Stimulated activated naive B cell treated with anti-CD40 and anti-IgM and Interleukin-4, amounts not matched to agents 10 μg/mL and 1 μg/mL and 100 μg/mL, for 72 hours (primary cell): ENCODE results near the gene ACADSB.

Experiments used
- ATAC-seq, 2 donors: fragments of 150-1000 bp; cut with Tn5 transposase; replicated peaks; 2 replicates each; pipeline ENCODE4 v1.10.0; 2021; ENCODE audit warnings: moderate library complexity in 1 of 2
- DNase-seq: peaks from one replicate; pipeline ENCODE4 v3.0.0; 2021
- H3K27ac Mint-ChIP-seq: one replicate; pipeline ENCODE4 v1.8.0; 2022; ENCODE audit warnings: mild to moderate bottlenecking, mixed read lengths
- H3K27me3 Mint-ChIP-seq, 2 donors: one replicate each; pipeline ENCODE4 v1.8.0; 2022; ENCODE audit warnings: mixed read lengths in 2 of 2
- H3K36me3 Mint-ChIP-seq, 2 donors: one replicate each; pipeline ENCODE4 v1.8.0; 2022; ENCODE audit warnings: mixed read lengths in 2 of 2, mild to moderate bottlenecking in 1 of 2
- H3K4me1 Mint-ChIP-seq, 2 donors: one replicate each; pipeline ENCODE4 v1.8.0; 2022; ENCODE audit warnings: mixed read lengths in 2 of 2, mild to moderate bottlenecking in 1 of 2
- H3K4me3 Mint-ChIP-seq, 2 donors: one replicate each; pipeline ENCODE4 v1.8.0; 2022; ENCODE audit warnings: mild to moderate bottlenecking in 2 of 2, mixed read lengths in 2 of 2, moderate library complexity in 1 of 2
- H3K9me3 Mint-ChIP-seq, 2 donors: one replicate each; pipeline ENCODE4 v1.8.0; 2022; ENCODE audit warnings: mixed read lengths in 2 of 2, mild to moderate bottlenecking in 1 of 2

The ACADSB gene

GRCh38 chr10:123081896-123082295, 73.1 kb downstream of the ACADSB start:
- H3K27ac Mint-ChIP-seq, result no peak overlapping the region
- H3K36me3 Mint-ChIP-seq, result no peaks in the 10 kb centered on the region
- peaks cover 18 to 30% of the 10 kb centered on the region in 2 donors for H3K27me3 Mint-ChIP-seq
- no peak for ATAC-seq
- H3K9me3 Mint-ChIP-seq, result peaks cover 0 to 5% of the 10 kb centered on the region in 2 donors
- H3K4me1 Mint-ChIP-seq, result no peaks in the 10 kb centered on the region
- DNase-seq, result no peak
- H3K4me3 Mint-ChIP-seq, result no peak overlapping the region

GRCh38 chr10:123083811-123084210, 75.0 kb downstream of the ACADSB start:
- Mint-ChIP-seq H3K36me3 (no peaks in the 10 kb centered on the region), H3K27me3 (peaks cover 10 to 21% of the 10 kb centered on the region in 2 donors), H3K4me3 (no peak overlapping the region), H3K4me1 (no peaks in the 10 kb centered on the region), H3K27ac (no peak overlapping the region), H3K9me3 (peaks cover 0 to 5% of the 10 kb centered on the region in 2 donors)
- no peak for ATAC-seq
- DNase-seq, result no peak

- peaks cover 0 to 5% of the 10 kb centered on the region in 2 donors for H3K9me3 Mint-ChIP-seq
- H3K27ac Mint-ChIP-seq, result no peak overlapping the region
- no peak for DNase-seq
- no peak for ATAC-seq
- no peaks in the 10 kb centered on the region for H3K36me3 Mint-ChIP-seq
- H3K4me1 Mint-ChIP-seq, result peaks cover 3 to 5% of the 10 kb centered on the region in 2 donors
- H3K27me3 Mint-ChIP-seq, result peaks cover 7 to 17% of the 10 kb centered on the region in 2 donors
- no peak overlapping the region for H3K4me3 Mint-ChIP-seq
Observed at GRCh38 chr10:123086281-123086680, 77.5 kb downstream of the ACADSB start.

GRCh38 chr10:123087348-123087747, 78.5 kb downstream of the ACADSB start:
- Mint-ChIP-seq H3K27ac (no peak overlapping the region), H3K36me3 (no peaks in the 10 kb centered on the region), H3K4me3 (no peak overlapping the region), H3K4me1 (peaks cover 3 to 5% of the 10 kb centered on the region in 2 donors), H3K9me3 (peaks cover 0 to 5% of the 10 kb centered on the region in 2 donors), H3K27me3 (peaks cover 15 to 28% of the 10 kb centered on the region in 2 donors)
- DNase-seq, result no peak
- ATAC-seq, result no peak

GRCh38 chr10:123087786-123088185, 79.0 kb downstream of the ACADSB start:
- Mint-ChIP-seq H3K36me3 (no peaks in the 10 kb centered on the region), H3K27me3 (peaks cover 18 to 29% of the 10 kb centered on the region in 2 donors), H3K4me1 (peaks cover 3 to 5% of the 10 kb centered on the region in 2 donors), H3K27ac (no peak overlapping the region), H3K4me3 (no peak overlapping the region), H3K9me3 (peaks cover 0 to 5% of the 10 kb centered on the region in 2 donors)
- ATAC-seq, result no peak
- no peak for DNase-seq

- H3K36me3 Mint-ChIP-seq, result no peaks in the 10 kb centered on the region
- peaks cover 3 to 5% of the 10 kb centered on the region in 2 donors for H3K4me1 Mint-ChIP-seq
- no peak overlapping the region for H3K27ac Mint-ChIP-seq
- peaks cover 43 to 46% of the 10 kb centered on the region in 2 donors for H3K27me3 Mint-ChIP-seq
- H3K4me3 Mint-ChIP-seq, result no peak overlapping the region
- H3K9me3 Mint-ChIP-seq, result no peaks in the 10 kb centered on the region
- no peak for DNase-seq
- no peak for ATAC-seq
Observed at GRCh38 chr10:123092635-123093414, 84.0 kb downstream of the ACADSB start.

- no peak for ATAC-seq
- no peaks in the 10 kb centered on the region for H3K36me3 Mint-ChIP-seq
- peaks cover 43 to 46% of the 10 kb centered on the region in 2 donors for H3K27me3 Mint-ChIP-seq
- no peak overlapping the region for H3K27ac Mint-ChIP-seq
- DNase-seq, result no peak
- H3K4me3 Mint-ChIP-seq, result no peak overlapping the region
- peaks cover 3 to 5% of the 10 kb centered on the region in 2 donors for H3K4me1 Mint-ChIP-seq
- no peaks in the 10 kb centered on the region for H3K9me3 Mint-ChIP-seq
Observed at GRCh38 chr10:123093489-123093888, 84.7 kb downstream of the ACADSB start.

GRCh38 chr10:123096452-123096851, 87.6 kb downstream of the ACADSB start:
- H3K36me3 Mint-ChIP-seq, result no peaks in the 10 kb centered on the region
- no peaks in the 10 kb centered on the region for H3K4me1 Mint-ChIP-seq
- H3K9me3 Mint-ChIP-seq, result no peaks in the 10 kb centered on the region
- H3K27me3 Mint-ChIP-seq, result peaks cover 43 to 55% of the 10 kb centered on the region in 2 donors
- ATAC-seq (no peak), DNase-seq (no peak)
- no peak overlapping the region for H3K27ac Mint-ChIP-seq
- H3K4me3 Mint-ChIP-seq, result no peak overlapping the region

- Mint-ChIP-seq H3K9me3 (no peaks in the 10 kb centered on the region), H3K36me3 (no peaks in the 10 kb centered on the region), H3K4me3 (no peak overlapping the region), H3K27me3 (peaks cover 39 to 50% of the 10 kb centered on the region in 2 donors), H3K27ac (no peak overlapping the region), H3K4me1 (no peaks in the 10 kb centered on the region)
- DNase-seq (no peak), ATAC-seq (no peak)
Observed at GRCh38 chr10:123097039-123097438, 88.2 kb downstream of the ACADSB start.

- H3K4me1 Mint-ChIP-seq, result no peaks in the 10 kb centered on the region
- peaks cover 23 to 24% of the 10 kb centered on the region in 2 donors for H3K27me3 Mint-ChIP-seq
- ATAC-seq, result no peak
Observed at GRCh38 chr10:123100030-123100762, 91.4 kb downstream of the ACADSB start.

GRCh38 chr10:123101872-123102271, 93.1 kb downstream of the ACADSB start:
- Mint-ChIP-seq H3K9me3 (no peaks in the 10 kb centered on the region), H3K4me3 (no peak overlapping the region), H3K27me3 (peaks cover 23 to 31% of the 10 kb centered on the region in 2 donors), H3K27ac (no peak overlapping the region), H3K36me3 (no peaks in the 10 kb centered on the region), H3K4me1 (no peaks in the 10 kb centered on the region)
- DNase-seq, result no peak
- ATAC-seq, result no peak

More at GRCh38 chr10:123100030-123100762, 91.4 kb downstream of the ACADSB start:
- no peak overlapping the region for H3K4me3 Mint-ChIP-seq
- no peaks in the 10 kb centered on the region for H3K9me3 Mint-ChIP-seq
- no peak overlapping the region for H3K27ac Mint-ChIP-seq
- DNase-seq, result no peak
- H3K36me3 Mint-ChIP-seq, result no peaks in the 10 kb centered on the region

- H3K36me3 Mint-ChIP-seq, result no peaks in the 10 kb centered on the region
- no peak overlapping the region for H3K4me3 Mint-ChIP-seq
- H3K9me3 Mint-ChIP-seq, result no peaks in the 10 kb centered on the region
- no peak overlapping the region for H3K27ac Mint-ChIP-seq
- H3K27me3 Mint-ChIP-seq, result peaks cover 16 to 27% of the 10 kb centered on the region in 2 donors
- no peak for DNase-seq
- H3K4me1 Mint-ChIP-seq, result no peaks in the 10 kb centered on the region
- ATAC-seq, result no peak
Observed at GRCh38 chr10:123102673-123103072, 93.9 kb downstream of the ACADSB start.

- ATAC-seq (no peak), DNase-seq (no peak)
- peaks cover 19 to 33% of the 10 kb centered on the region in 2 donors for H3K27me3 Mint-ChIP-seq
- no peak overlapping the region for H3K4me3 Mint-ChIP-seq
- no peaks in the 10 kb centered on the region for H3K4me1 Mint-ChIP-seq
- no peaks in the 10 kb centered on the region for H3K9me3 Mint-ChIP-seq
- H3K27ac Mint-ChIP-seq, result no peak overlapping the region
- no peaks in the 10 kb centered on the region for H3K36me3 Mint-ChIP-seq
Observed at GRCh38 chr10:123103944-123104343, 95.1 kb downstream of the ACADSB start.
